Activated T-cell treated with anti-CD3 and anti-CD28 coated beads, Interleukin-2, amount 50 U/mL, for 4 hours (primary cell): Measurements from ENCODE around the gene HRAS. TPM values are rescaled to one million over a fixed set of nuclear protein-coding genes. Genes with fewer than 3 reads are reported as not detected.

Source experiments
- ATAC-seq, 2 donors: fragments of 200-7000 bp; cut with Tn5 transposase; one replicate each; pipeline ENCODE4 v1.10.0; 2021
- DNase-seq: peaks from one replicate; pipeline ENCODE4 v3.0.0-alpha.2; 2020
- H3K27me3 Mint-ChIP-seq: one replicate; pipeline ENCODE4 v1.8.0; 2021; ENCODE audit warnings: low read depth, mixed read lengths
- H3K36me3 Mint-ChIP-seq: one replicate; pipeline ENCODE4 v1.8.0; 2022; ENCODE audit warnings: mixed read lengths; ENCODE audit not compliant: insufficient read depth
- H3K4me1 Mint-ChIP-seq: one replicate; pipeline ENCODE4 v1.8.0; 2021; ENCODE audit warnings: low read depth, mixed read lengths
- H3K4me3 Mint-ChIP-seq: one replicate; pipeline ENCODE4 v1.8.0; 2021; ENCODE audit warnings: mild to moderate bottlenecking, moderate library complexity, mixed read lengths
- H3K9me3 Mint-ChIP-seq: one replicate; pipeline ENCODE4 v1.8.0; 2021; ENCODE audit warnings: mixed read lengths
- total RNA-seq, 3 donors: library from RNA; stranded (reverse); gene quantifications; one replicate each; pipeline ENCODE4 v1.2.1, GENCODE V29; 2021

Gene HRAS
- total RNA-seq, 3 donors from 2014 or later = 92.2 to 108 (median 95.0) TPM

DNA sequence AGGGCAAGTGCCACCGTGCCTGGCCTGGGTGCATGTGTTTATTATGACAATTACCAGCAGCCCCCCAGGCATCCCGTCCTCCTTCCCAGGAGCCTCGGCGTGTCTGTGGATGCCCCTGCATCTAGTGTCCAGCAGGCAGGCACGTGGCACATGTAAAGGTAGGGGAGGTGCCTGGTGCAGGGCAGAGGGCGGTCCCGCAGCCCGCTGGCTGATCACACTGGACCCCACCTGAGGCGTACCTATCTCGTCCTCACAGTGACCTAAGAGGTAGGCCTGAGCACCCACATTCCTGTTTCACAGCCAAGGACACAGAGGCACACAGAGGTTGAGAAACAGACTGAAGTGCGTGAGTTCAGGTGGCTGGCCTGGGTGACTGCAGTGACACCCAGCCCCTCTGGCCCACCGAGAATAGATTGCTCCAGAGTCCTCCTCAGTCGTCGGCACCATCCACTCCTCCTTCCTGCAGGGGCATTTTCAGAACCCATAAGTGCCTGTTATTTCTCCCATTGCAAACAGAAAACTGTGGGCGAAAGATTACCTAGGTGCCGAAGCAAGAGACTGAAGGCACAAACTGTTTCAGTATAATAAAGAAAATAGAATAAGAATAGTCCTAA lies 37.9 kb upstream of the HRAS start:
- ATAC-seq = no peak
- H3K27me3 Mint-ChIP-seq = peaks cover 6% of the 10 kb centered on the region
- H3K36me3 Mint-ChIP-seq = peaks cover 2% of the 10 kb centered on the region
- H3K4me1 Mint-ChIP-seq = peaks cover 26% of the 10 kb centered on the region
- no peaks in the 10 kb centered on the region for H3K9me3 Mint-ChIP-seq
- no peak overlapping the region for H3K4me3 Mint-ChIP-seq
- no peak for DNase-seq

DNA sequence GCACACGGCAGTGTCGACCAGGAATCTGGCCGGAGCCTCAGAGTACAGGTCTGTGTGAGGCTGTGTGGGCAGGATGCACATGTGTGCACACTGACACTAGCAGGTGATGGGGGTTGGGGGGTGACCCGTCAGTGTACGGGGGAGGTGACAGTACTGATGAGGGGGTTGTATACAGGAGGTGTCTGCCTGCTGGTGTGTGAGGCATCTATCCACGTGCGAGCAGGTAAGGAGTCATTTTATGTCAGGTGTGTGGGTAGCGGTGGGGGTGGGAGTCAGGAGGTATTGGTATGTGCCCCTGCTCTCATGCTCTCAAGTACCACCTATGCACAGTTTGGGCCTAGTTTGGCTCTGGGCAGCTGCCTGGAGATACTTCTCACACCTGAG lies 36.4 kb upstream of the HRAS start:
- Mint-ChIP-seq H3K27me3 (peaks cover 6% of the 10 kb centered on the region), H3K9me3 (no peaks in the 10 kb centered on the region), H3K4me3 (no peak overlapping the region), H3K4me1 (peaks cover 19% of the 10 kb centered on the region), H3K36me3 (no peaks in the 10 kb centered on the region)
- ATAC-seq (no peak), DNase-seq (no peak)

GRCh38 chr11:569158-569885 lies 33.9 kb upstream of the HRAS start:
- no peak for DNase-seq
- peaks cover 10% of the 10 kb centered on the region for H3K4me1 Mint-ChIP-seq
- H3K4me3 Mint-ChIP-seq = peak overlapping the region; percentile 74
- H3K9me3 Mint-ChIP-seq = no peaks in the 10 kb centered on the region
- ATAC-seq = no peak
- peaks cover 2% of the 10 kb centered on the region for H3K27me3 Mint-ChIP-seq
- no peaks in the 10 kb centered on the region for H3K36me3 Mint-ChIP-seq

- ATAC-seq (peak; percentile 96), DNase-seq (peak; percentile 82)
- H3K4me1 Mint-ChIP-seq = peaks cover 6% of the 10 kb centered on the region
- H3K9me3 Mint-ChIP-seq = no peaks in the 10 kb centered on the region
- no peaks in the 10 kb centered on the region for H3K36me3 Mint-ChIP-seq
- no peaks in the 10 kb centered on the region for H3K27me3 Mint-ChIP-seq
- H3K4me3 Mint-ChIP-seq = peak overlapping the region; percentile 74
Measured at GRCh38 chr11:568306-569157, 33.2 kb upstream of the HRAS start.

GRCh38 chr11:567629-568292 lies 32.4 kb upstream of the HRAS start:
- ATAC-seq (peak; percentile 3 to 8), DNase-seq (no peak)
- peaks cover 6% of the 10 kb centered on the region for H3K4me1 Mint-ChIP-seq
- no peaks in the 10 kb centered on the region for H3K36me3 Mint-ChIP-seq
- peak overlapping the region; percentile 68 for H3K4me3 Mint-ChIP-seq
- H3K9me3 Mint-ChIP-seq = no peaks in the 10 kb centered on the region
- no peaks in the 10 kb centered on the region for H3K27me3 Mint-ChIP-seq

- no peak for DNase-seq
- no peaks in the 10 kb centered on the region for H3K36me3 Mint-ChIP-seq
- no peak for ATAC-seq
- no peaks in the 10 kb centered on the region for H3K27me3 Mint-ChIP-seq
- peak overlapping the region; percentile 68 for H3K4me3 Mint-ChIP-seq
- peaks cover 6% of the 10 kb centered on the region for H3K4me1 Mint-ChIP-seq
- no peaks in the 10 kb centered on the region for H3K9me3 Mint-ChIP-seq
Measured at GRCh38 chr11:567011-567628, 31.7 kb upstream of the HRAS start.

DNA sequence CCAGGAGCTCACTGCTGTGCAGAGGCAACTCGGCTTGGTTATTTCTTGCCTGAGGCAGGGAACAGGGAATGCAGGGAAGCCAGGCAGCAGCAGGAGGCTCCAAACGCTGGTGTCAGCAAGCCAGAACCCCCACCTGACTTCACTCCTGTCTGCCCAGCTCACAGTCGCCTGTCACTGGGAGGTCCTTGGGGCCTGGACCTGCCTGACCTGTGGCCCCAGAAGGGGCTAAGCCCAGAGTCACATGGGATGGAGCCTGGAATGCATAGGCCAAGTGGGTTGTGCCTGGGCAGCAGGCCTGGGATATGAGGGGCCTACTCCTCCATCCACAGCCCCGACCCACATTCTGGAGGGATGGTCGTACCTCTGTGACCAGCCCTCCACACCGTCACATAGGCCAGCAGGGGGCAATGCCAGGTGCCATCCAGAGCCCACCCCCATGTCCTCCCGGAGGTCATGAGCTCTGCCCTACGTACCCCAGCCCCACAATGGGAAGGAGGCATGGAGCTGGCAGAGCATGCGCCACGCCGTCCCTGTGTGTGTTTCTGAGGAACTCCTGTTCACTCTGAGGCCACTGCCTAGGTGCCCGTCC lies 30.6 kb upstream of the HRAS start:
- no peaks in the 10 kb centered on the region for H3K27me3 Mint-ChIP-seq
- DNase-seq (no peak), ATAC-seq (no peak)
- H3K9me3 Mint-ChIP-seq = no peaks in the 10 kb centered on the region
- no peaks in the 10 kb centered on the region for H3K36me3 Mint-ChIP-seq
- H3K4me1 Mint-ChIP-seq = peaks cover 11% of the 10 kb centered on the region
- no peak overlapping the region for H3K4me3 Mint-ChIP-seq

GRCh38 chr11:563812-564578 lies 28.6 kb upstream of the HRAS start:
- Mint-ChIP-seq H3K36me3 (no peaks in the 10 kb centered on the region), H3K4me3 (no peak overlapping the region), H3K9me3 (no peaks in the 10 kb centered on the region), H3K27me3 (no peaks in the 10 kb centered on the region), H3K4me1 (peaks cover 14% of the 10 kb centered on the region)
- DNase-seq = no peak
- no peak for ATAC-seq

DNA sequence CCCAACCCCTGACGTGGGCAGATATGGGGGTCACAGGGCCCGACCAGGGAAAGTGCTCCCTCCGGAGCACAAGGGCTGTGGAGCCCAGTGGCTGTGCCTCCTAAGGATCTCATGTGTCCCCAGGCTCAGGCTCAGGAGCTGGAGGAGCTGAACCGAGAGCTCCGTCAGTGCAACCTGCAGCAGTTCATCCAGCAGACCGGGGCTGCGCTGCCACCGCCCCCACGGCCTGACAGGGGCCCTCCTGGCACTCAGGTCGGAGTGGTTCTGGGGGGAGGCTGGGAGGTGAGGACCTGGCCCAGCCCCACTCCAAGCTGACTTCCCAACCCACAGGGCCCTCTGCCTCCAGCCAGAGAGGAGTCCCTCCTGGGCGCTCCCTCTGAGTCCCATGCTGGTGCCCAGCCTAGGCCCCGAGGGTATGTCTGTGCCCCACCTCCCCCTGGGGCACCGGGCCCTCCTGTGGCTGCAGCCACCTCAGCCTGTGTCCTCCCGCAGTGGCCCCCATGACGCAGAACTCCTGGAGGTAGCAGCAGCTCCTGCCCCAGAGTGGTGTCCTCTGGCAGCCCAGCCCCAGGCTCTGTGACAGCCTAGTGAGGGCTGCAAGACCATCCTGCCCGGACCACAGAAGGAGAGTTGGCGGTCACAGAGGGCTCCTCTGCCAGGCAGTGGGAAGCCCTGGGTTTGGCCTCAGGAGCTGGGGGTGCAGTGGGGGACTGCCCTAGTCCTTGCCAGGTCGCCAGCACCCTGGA lies 27.9 kb upstream of the HRAS start:
- H3K4me1 Mint-ChIP-seq = peaks cover 14% of the 10 kb centered on the region
- no peaks in the 10 kb centered on the region for H3K36me3 Mint-ChIP-seq
- no peak for DNase-seq
- H3K27me3 Mint-ChIP-seq = no peaks in the 10 kb centered on the region
- H3K4me3 Mint-ChIP-seq = no peak overlapping the region
- H3K9me3 Mint-ChIP-seq = no peaks in the 10 kb centered on the region
- ATAC-seq = no peak

GRCh38 chr11:562046-562645 lies 26.8 kb upstream of the HRAS start:
- H3K27me3 Mint-ChIP-seq = no peaks in the 10 kb centered on the region
- ATAC-seq (no peak), DNase-seq (no peak)
- H3K9me3 Mint-ChIP-seq = no peaks in the 10 kb centered on the region
- H3K36me3 Mint-ChIP-seq = no peaks in the 10 kb centered on the region
- peaks cover 11% of the 10 kb centered on the region for H3K4me1 Mint-ChIP-seq
- peak overlapping the region; percentile 89 for H3K4me3 Mint-ChIP-seq

DNA sequence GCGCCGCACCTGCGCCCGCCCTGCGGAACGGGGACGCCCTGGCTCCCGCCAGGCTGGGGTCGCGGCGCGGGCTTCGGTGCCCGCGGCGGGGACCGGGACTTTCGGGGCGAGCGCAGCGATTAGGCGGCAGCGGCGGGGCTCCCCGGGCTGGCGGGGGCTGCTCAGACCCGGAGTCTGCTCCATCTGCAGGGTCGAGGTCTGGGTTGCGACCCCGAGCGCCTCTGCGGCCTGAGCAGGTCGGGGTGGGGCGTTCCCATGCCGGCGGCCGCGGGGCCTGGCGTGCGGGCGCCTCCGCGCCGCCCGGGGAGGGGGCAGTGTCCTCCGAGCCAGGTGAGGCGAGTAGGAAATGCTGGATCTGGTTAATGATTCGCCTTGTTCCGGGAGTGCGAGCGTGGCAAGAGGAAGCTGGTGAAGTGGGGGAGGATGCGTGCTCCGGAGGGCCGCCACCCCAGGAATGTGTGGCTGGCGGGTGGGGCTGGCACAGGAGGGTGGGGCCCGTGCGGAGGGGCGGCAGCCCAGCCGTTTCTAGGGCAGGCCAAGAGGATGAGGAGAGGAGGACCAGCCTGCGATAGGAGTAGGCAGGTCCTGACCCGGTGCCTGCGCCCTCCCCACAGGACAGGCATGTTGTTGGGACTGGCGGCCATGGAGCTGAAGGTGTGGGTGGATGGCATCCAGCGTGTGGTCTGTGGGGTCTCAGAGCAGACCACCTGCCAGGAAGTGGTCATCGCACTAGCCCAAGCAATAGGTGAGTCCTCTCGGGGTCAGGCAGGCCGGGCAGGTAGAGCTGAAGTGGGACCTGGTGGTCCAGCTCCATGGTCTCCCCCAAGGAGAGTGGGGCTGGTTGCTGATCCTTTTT lies 26.0 kb upstream of the HRAS start:
- DNase-seq (no peak), ATAC-seq (peak; percentile 44 to 45)
- H3K36me3 Mint-ChIP-seq = no peaks in the 10 kb centered on the region
- no peaks in the 10 kb centered on the region for H3K9me3 Mint-ChIP-seq
- peak overlapping the region; percentile 89 for H3K4me3 Mint-ChIP-seq
- peaks cover 11% of the 10 kb centered on the region for H3K4me1 Mint-ChIP-seq
- no peaks in the 10 kb centered on the region for H3K27me3 Mint-ChIP-seq
